NCI-H1436 (cell line): ENCODE results near the gene RASSF10.
"Not testable (repeated sequence)": the region's sequence is repeated elsewhere in the genome, so short reads cannot be mapped to it uniquely, and the experiment has no call there.

ENCODE experiments used
- DNase-seq: peaks from one replicate; lab custom pipeline; 2025; lab: John Stamatoyannopoulos, UW

Gene RASSF10

GRCh38 chr11:13026722-13027121 is 17.6 kb downstream of the RASSF10 start:
- DNase-seq = no peak

- DNase-seq = no peak
Measured at GRCh38 chr11:13028322-13028721, 19.2 kb downstream of the RASSF10 start.

- no peak for DNase-seq
Measured at GRCh38 chr11:13029872-13030271, 20.8 kb downstream of the RASSF10 start.

GRCh38 chr11:13030857-13031256 is 21.7 kb downstream of the RASSF10 start:
- DNase-seq = no peak

GRCh38 chr11:13031349-13031748 is 22.2 kb downstream of the RASSF10 start:
- DNase-seq = no peak

- peak; percentile 28 for DNase-seq
Measured at GRCh38 chr11:13033760-13034533, 24.8 kb downstream of the RASSF10 start.

- DNase-seq = no peak
Measured at GRCh38 chr11:13035711-13036110, 26.6 kb downstream of the RASSF10 start.

GRCh38 chr11:13036235-13036634 is 27.1 kb downstream of the RASSF10 start:
- no peak for DNase-seq

GRCh38 chr11:13038366-13038765 is 29.2 kb downstream of the RASSF10 start:
- DNase-seq = no peak

GRCh38 chr11:13039126-13039525 is 30.0 kb downstream of the RASSF10 start:
- no peak for DNase-seq

GRCh38 chr11:13040969-13041561 is 31.9 kb downstream of the RASSF10 start:
- peak; percentile 38 for DNase-seq

- DNase-seq = no peak
Measured at GRCh38 chr11:13042873-13043342, 33.8 kb downstream of the RASSF10 start.

GRCh38 chr11:13043912-13044628 is 35.0 kb downstream of the RASSF10 start:
- DNase-seq = no peak

- not testable (repeated sequence) for DNase-seq
Measured at GRCh38 chr11:13045089-13045488, 36.0 kb downstream of the RASSF10 start.

GRCh38 chr11:13045734-13046133 is 36.6 kb downstream of the RASSF10 start:
- DNase-seq = no peak

- DNase-seq = no peak
Measured at GRCh38 chr11:13046637-13047570, 37.8 kb downstream of the RASSF10 start.

GRCh38 chr11:13047884-13048283 is 38.8 kb downstream of the RASSF10 start:
- no peak for DNase-seq

- DNase-seq = no peak
Measured at GRCh38 chr11:13051257-13051656, 42.1 kb downstream of the RASSF10 start.

- no peak for DNase-seq
Measured at GRCh38 chr11:13052130-13052571, 43.0 kb downstream of the RASSF10 start.

- no peak for DNase-seq
Measured at GRCh38 chr11:13053255-13053917, 44.3 kb downstream of the RASSF10 start.

GRCh38 chr11:13054278-13054677 is 45.2 kb downstream of the RASSF10 start:
- DNase-seq = no peak
